HepG2 (cell line): ENCODE data around the gene DOCK10. TPM values are rescaled to one million over a fixed set of nuclear protein-coding genes. Genes with fewer than 3 reads are reported as not detected.

Source experiments
- ASH2L ChIP-seq: fragments of 300-600, 200-600 bp; sonication (generic); IDR thresholded peaks from 2 replicates; pipeline ENCODE4 v1.7.0; 2017; ENCODE audit warnings: low read depth, mild to moderate bottlenecking, moderate library complexity, mixed read lengths, low read length; ENCODE audit not compliant: insufficient read length
- HNRNPK ChIP-seq: fragments of 200-400 bp; formaldehyde crosslinking; IDR thresholded peaks from 2 replicates; pipeline ENCODE4 v1.6.1; 2018; ENCODE audit warnings: low read length, low read depth, moderate library complexity, mild to moderate bottlenecking; ENCODE audit not compliant: poor library complexity, severe bottlenecking
- KMT2B ChIP-seq: IDR thresholded peaks from 2 replicates; pipeline ENCODE4 v1.6.1; 2016; ENCODE audit warnings: missing genetic modification reagents, missing compliant biosample characterization
- SUZ12 ChIP-seq: fragments of 150-350 bp; IDR thresholded peaks from 2 replicates; pipeline ENCODE4 v1.6.1; 2014; ENCODE audit warnings: low read depth, low read length
- ZNF737 ChIP-seq: sonication (generic); formaldehyde crosslinking; IDR thresholded peaks from 2 replicates; pipeline ENCODE4 v1.5.0; 2020; ENCODE audit warnings: missing genetic modification reagents, mild to moderate bottlenecking, borderline replicate concordance
- ZNF839 ChIP-seq: sonication (generic); formaldehyde crosslinking; IDR thresholded peaks from 2 replicates; pipeline ENCODE4 v1.4.0; 2020; ENCODE audit warnings: missing genetic modification reagents, mild to moderate bottlenecking, borderline replicate concordance
- polyA plus RNA-seq, 8 experiments: library from polyadenylated mRNA; depleted of rRNA in 3 of 8; stranded (reverse) in 7 of 8; unstranded in 1 of 8; fragments of >200 nt; fragmentation: Illumina TruSeq in 4 of 8; extraction: Trizol in 4 of 8; gene quantifications; 2 replicates each; pipeline versions ENCODE4 v1.2.1 to v1.2.3, GENCODE V29; 2011 to 2016; ENCODE audit warnings: low read depth in 4 of 8, missing spikeins in 1 of 8, mixed read lengths in 1 of 8; ENCODE audit not compliant: insufficient read depth in 1 of 8
- total RNA-seq, 5 experiments: library from RNA; depleted of rRNA; stranded (reverse); fragments of >200 nt; fragmentation: Illumina TruSeq; extraction: Trizol; gene quantifications; 2 replicates each; pipeline ENCODE4 v1.2.3, GENCODE V29; 2016; ENCODE audit warnings: low read depth in 1 of 5
- TF ChIP-seq, protein P1 (sequence below): sonication (generic); formaldehyde crosslinking; IDR thresholded peaks from 2 replicates; pipeline ENCODE4 v1.4.0; 2020; ENCODE audit warnings: mild to moderate bottlenecking, low read depth, missing genetic modification reagents
- TF ChIP-seq, protein P2 (sequence below): sonication (generic); formaldehyde crosslinking; IDR thresholded peaks from 2 replicates; pipeline ENCODE4 v1.4.0; 2020; ENCODE audit warnings: mild to moderate bottlenecking, missing genetic modification reagents

Gene DOCK10
- total and polyA plus RNA-seq, 2 of the 13 experiments (the other 11 are each of a cell fraction or from before 2014, with no cell fraction given) = not detected

DNA sequence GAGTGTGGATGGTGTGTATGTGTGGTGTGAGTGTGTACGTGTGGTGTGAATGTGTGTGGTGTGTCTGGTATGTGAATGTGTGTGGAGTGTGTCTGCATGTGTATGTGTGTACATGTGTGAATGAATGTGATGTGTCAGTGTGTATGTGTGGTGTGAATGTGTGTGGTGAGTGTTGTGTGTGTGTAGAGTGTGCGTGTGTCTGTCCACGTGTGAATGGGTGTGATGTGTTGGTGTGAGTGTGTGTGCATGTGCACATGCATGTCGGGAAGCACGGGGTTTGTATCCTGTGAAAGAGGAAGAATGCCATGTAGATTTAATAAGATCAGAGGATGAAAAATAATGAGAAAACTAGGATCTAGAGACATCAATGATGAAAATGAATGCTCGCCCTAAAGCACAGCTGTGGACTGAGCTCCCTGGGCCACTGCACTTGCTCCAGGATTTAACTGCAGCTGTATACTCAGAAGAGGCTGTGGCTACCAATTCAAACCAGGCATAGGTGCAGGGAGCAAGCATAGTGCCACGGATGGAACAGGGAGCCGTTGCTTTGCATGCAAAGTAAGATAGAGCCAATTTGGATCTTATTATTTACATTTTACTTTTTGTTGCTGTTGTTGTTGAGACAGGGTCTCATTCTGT lies 122.7 kb downstream of the DOCK10 start (continued):
- no peak for TF ChIP-seq ZNF839 (CRISPR knock-in tag)
- TF ChIP-seq ASH2L = no peak
- no peak for TF ChIP-seq HNRNPK
- TF ChIP-seq, protein P1, sequence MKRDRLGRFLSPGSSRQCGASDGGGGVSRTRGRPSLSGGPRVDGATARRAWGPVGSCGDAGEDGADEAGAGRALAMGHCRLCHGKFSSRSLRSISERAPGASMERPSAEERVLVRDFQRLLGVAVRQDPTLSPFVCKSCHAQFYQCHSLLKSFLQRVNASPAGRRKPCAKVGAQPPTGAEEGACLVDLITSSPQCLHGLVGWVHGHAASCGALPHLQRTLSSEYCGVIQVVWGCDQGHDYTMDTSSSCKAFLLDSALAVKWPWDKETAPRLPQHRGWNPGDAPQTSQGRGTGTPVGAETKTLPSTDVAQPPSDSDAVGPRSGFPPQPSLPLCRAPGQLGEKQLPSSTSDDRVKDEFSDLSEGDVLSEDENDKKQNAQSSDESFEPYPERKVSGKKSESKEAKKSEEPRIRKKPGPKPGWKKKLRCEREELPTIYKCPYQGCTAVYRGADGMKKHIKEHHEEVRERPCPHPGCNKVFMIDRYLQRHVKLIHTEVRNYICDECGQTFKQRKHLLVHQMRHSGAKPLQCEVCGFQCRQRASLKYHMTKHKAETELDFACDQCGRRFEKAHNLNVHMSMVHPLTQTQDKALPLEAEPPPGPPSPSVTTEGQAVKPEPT = no peak
- no peak for TF ChIP-seq ZNF737 (CRISPR knock-in tag)
- TF ChIP-seq SUZ12 = no peak
- no peak for TF ChIP-seq KMT2B
- TF ChIP-seq, protein P2, sequence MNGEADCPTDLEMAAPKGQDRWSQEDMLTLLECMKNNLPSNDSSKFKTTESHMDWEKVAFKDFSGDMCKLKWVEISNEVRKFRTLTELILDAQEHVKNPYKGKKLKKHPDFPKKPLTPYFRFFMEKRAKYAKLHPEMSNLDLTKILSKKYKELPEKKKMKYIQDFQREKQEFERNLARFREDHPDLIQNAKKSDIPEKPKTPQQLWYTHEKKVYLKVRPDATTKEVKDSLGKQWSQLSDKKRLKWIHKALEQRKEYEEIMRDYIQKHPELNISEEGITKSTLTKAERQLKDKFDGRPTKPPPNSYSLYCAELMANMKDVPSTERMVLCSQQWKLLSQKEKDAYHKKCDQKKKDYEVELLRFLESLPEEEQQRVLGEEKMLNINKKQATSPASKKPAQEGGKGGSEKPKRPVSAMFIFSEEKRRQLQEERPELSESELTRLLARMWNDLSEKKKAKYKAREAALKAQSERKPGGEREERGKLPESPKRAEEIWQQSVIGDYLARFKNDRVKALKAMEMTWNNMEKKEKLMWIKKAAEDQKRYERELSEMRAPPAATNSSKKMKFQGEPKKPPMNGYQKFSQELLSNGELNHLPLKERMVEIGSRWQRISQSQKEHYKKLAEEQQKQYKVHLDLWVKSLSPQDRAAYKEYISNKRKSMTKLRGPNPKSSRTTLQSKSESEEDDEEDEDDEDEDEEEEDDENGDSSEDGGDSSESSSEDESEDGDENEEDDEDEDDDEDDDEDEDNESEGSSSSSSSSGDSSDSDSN = no peak
